ENCODE measurements around the gene EIF3A.

DNA sequence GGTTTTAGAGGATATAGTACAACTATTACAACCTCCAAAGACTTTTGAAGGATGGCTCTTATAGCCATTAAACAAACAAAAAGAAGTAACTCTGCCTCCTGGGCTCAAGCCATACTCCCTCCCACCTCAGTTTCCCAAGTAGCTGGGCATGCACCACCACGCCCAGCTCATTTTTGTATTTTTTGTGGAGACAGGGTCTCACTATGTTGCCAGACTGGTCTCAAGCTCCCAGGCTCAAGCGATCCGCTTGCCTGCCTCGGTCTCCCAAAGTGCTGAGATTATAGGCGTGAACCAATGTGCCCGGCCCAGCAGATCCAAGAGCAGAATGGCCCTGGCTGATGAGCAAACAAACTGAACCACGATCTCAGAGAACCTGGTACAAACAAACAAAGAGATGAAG, 35.1 kb downstream of the EIF3A start:
- TF ChIP-seq CTCF (IDR thresholded peaks at IDR 0.05; ENCODE audit: low read length) = no peak
- TF ChIP-seq EZH2 (IDR thresholded peaks at IDR 0.05; ENCODE audit: borderline replicate concordance, low read length) = no peak
